ENCODE measurements around the gene GDPD5.

Gene GDPD5

GRCh38 chr11:75516140-75516539 is 9.6 kb downstream of the GDPD5 start:
- no peak overlapping the region for H3K4me3 ChIP-seq
- TF ChIP-seq Cebpa-rat (IDR thresholded peaks at IDR 0.05): no peak
- no peaks in the 10 kb centered on the region for H3K27me3 ChIP-seq
- H3K4me2 ChIP-seq: peak overlapping the region in 9 of 11 experiments; percentile 66 to 82 (median 78); a peak in 7 of 22 replicates
- H4K20me1 ChIP-seq: peaks cover 0 to 53% (median 7%) of the 10 kb centered on the region in 11 experiments; a peak in 9 of 22 replicates
- H3K9me3 ChIP-seq (replicated peaks in 1 of 11): peaks cover 0 to 13% (median 7%) of the 10 kb centered on the region in 11 experiments; a peak in 12 of 22 replicates
- H3K36me3 ChIP-seq: peaks cover 0 to 4% (median 0%) of the 10 kb centered on the region in 11 experiments; a peak in 5 of 22 replicates
- H3K4me1 ChIP-seq: peaks cover 29 to 61% (median 54%) of the 10 kb centered on the region in 10 experiments
- no peak overlapping the region for H3K9ac ChIP-seq
- 0 out of 22 replicates have a peak overlapping the region, but pooled peaks of 1 of the 11 experiments have one; percentile 18 for H3K27ac ChIP-seq

GRCh38 chr11:75514596-75514995 is 11.1 kb downstream of the GDPD5 start:
- no peak overlapping the region for H3K27ac ChIP-seq
- no peak for TF ChIP-seq Cebpa-rat (IDR thresholded peaks at IDR 0.05)
- H3K4me3 ChIP-seq: no peak overlapping the region
- H3K27me3 ChIP-seq: no peaks in the 10 kb centered on the region
- H4K20me1 ChIP-seq: peaks cover 0 to 37% (median 0%) of the 10 kb centered on the region in 11 experiments; a peak in 8 of 22 replicates
- H3K4me1 ChIP-seq: peaks cover 29 to 50% (median 46%) of the 10 kb centered on the region in 10 experiments
- no peak overlapping the region for H3K9ac ChIP-seq
- H3K9me3 ChIP-seq (replicated peaks in 1 of 11): peaks cover 0 to 13% (median 7%) of the 10 kb centered on the region in 11 experiments; a peak in 12 of 22 replicates
- H3K36me3 ChIP-seq: peaks cover 0 to 4% (median 0%) of the 10 kb centered on the region in 11 experiments; a peak in 5 of 22 replicates
- H3K4me2 ChIP-seq: peak overlapping the region; percentile 0 to 60 (median 33); a peak in 14 of 22 replicates

- Histone ChIP-seq H3K4me1 (peaks cover 30 to 53% (median 45%) of the 10 kb centered on the region in 10 experiments), H3K4me3 (no peak overlapping the region), H3K9me3 (replicated peaks in 1 of 11) (peaks cover 0 to 13% (median 7%) of the 10 kb centered on the region in 11 experiments; a peak in 12 of 22 replicates), H3K27ac (no peak overlapping the region), H4K20me1 (peaks cover 0 to 24% (median 0%) of the 10 kb centered on the region in 11 experiments; a peak in 5 of 22 replicates), H3K9ac (no peak overlapping the region), H3K27me3 (no peaks in the 10 kb centered on the region), H3K36me3 (peaks cover 0 to 4% (median 0%) of the 10 kb centered on the region in 11 experiments; a peak in 5 of 22 replicates), H3K4me2 (no peak overlapping the region)
- TF ChIP-seq Cebpa-rat (IDR thresholded peaks at IDR 0.05): no peak
Observed at GRCh38 chr11:75513250-75513649, 12.5 kb downstream of the GDPD5 start.

GRCh38 chr11:75510723-75511019 is 15.1 kb downstream of the GDPD5 start:
- peaks cover 19 to 46% (median 35%) of the 10 kb centered on the region in 10 experiments for H3K4me1 ChIP-seq
- H3K4me2 ChIP-seq: no peak overlapping the region
- H3K9me3 ChIP-seq (replicated peaks in 1 of 11): peaks cover 0 to 3% (median 0%) of the 10 kb centered on the region in 11 experiments; a peak in 1 of 22 replicates
- TF ChIP-seq Cebpa-rat (IDR thresholded peaks at IDR 0.05): no peak
- H3K27me3 ChIP-seq: no peaks in the 10 kb centered on the region
- H3K36me3 ChIP-seq: no peaks in the 10 kb centered on the region; a peak in 2 of 22 replicates
- H3K27ac ChIP-seq: no peak overlapping the region
- peaks cover 0 to 20% (median 0%) of the 10 kb centered on the region in 11 experiments; a peak in 2 of 22 replicates for H4K20me1 ChIP-seq
- H3K4me3 ChIP-seq: no peak overlapping the region
- H3K9ac ChIP-seq: no peak overlapping the region

GRCh38 chr11:75510004-75510722 is 15.6 kb downstream of the GDPD5 start:
- Histone ChIP-seq H3K4me3 (no peak overlapping the region), H3K9me3 (replicated peaks in 1 of 11) (no peaks in the 10 kb centered on the region), H3K4me1 (peaks cover 19 to 43% (median 32%) of the 10 kb centered on the region in 10 experiments), H3K4me2 (no peak overlapping the region), H3K27ac (no peak overlapping the region), H4K20me1 (peaks cover 0 to 20% (median 0%) of the 10 kb centered on the region in 11 experiments; a peak in 2 of 22 replicates), H3K36me3 (no peaks in the 10 kb centered on the region), H3K27me3 (no peaks in the 10 kb centered on the region), H3K9ac (no peak overlapping the region)
- no peak for TF ChIP-seq Cebpa-rat (IDR thresholded peaks at IDR 0.05)

GRCh38 chr11:75509020-75509720 is 16.6 kb downstream of the GDPD5 start:
- peaks cover 0 to 17% (median 0%) of the 10 kb centered on the region in 11 experiments; a peak in 2 of 22 replicates for H4K20me1 ChIP-seq
- H3K4me1 ChIP-seq: peaks cover 18 to 33% (median 22%) of the 10 kb centered on the region in 10 experiments
- peak overlapping the region in 3 of 11 experiments; percentile 18 to 33 (median 27); a peak in 1 of 22 replicates for H3K9ac ChIP-seq
- H3K27me3 ChIP-seq: no peaks in the 10 kb centered on the region
- H3K9me3 ChIP-seq (replicated peaks in 1 of 11): no peaks in the 10 kb centered on the region
- H3K27ac ChIP-seq: peak overlapping the region in 5 of 11 experiments; percentile 9 to 53 (median 21); a peak in 3 of 22 replicates
- H3K4me2 ChIP-seq: peak overlapping the region; percentile 46 to 81 (median 65)
- H3K36me3 ChIP-seq: no peaks in the 10 kb centered on the region
- H3K4me3 ChIP-seq: no peak overlapping the region
- TF ChIP-seq Cebpa-rat (IDR thresholded peaks at IDR 0.05): no peak

GRCh38 chr11:75508051-75508561 is 17.6 kb downstream of the GDPD5 start:
- no peak overlapping the region for H3K4me3 ChIP-seq
- no peak for TF ChIP-seq Cebpa-rat (IDR thresholded peaks at IDR 0.05)
- H3K9ac ChIP-seq: peak overlapping the region in 3 of 11 experiments; percentile 16 to 33 (median 22); a peak in 3 of 22 replicates
- no peaks in the 10 kb centered on the region for H3K36me3 ChIP-seq
- H3K27me3 ChIP-seq: no peaks in the 10 kb centered on the region
- H3K4me1 ChIP-seq: peaks cover 17 to 31% (median 22%) of the 10 kb centered on the region in 10 experiments
- H4K20me1 ChIP-seq: peaks cover 0 to 8% (median 0%) of the 10 kb centered on the region in 11 experiments; a peak in 2 of 22 replicates
- no peaks in the 10 kb centered on the region for H3K9me3 ChIP-seq (replicated peaks in 1 of 11)
- peak overlapping the region in 5 of 11 experiments; percentile 9 to 53 (median 21); a peak in 6 of 22 replicates for H3K27ac ChIP-seq
- H3K4me2 ChIP-seq: peak overlapping the region; percentile 46 to 81 (median 65)

GRCh38 chr11:75507571-75507970 is 18.2 kb downstream of the GDPD5 start:
- Histone ChIP-seq H3K4me3 (no peak overlapping the region), H3K27ac (peak overlapping the region in 5 of 11 experiments; percentile 9 to 53 (median 17); a peak in 7 of 22 replicates), H3K9me3 (replicated peaks in 1 of 11) (no peaks in the 10 kb centered on the region), H3K4me2 (peak overlapping the region in 8 of 11 experiments; percentile 46 to 81 (median 66); a peak in 11 of 22 replicates), H3K36me3 (no peaks in the 10 kb centered on the region), H3K27me3 (no peaks in the 10 kb centered on the region), H3K4me1 (peaks cover 17 to 31% (median 22%) of the 10 kb centered on the region in 10 experiments), H3K9ac (no peak overlapping the region), H4K20me1 (peaks cover 0 to 8% (median 0%) of the 10 kb centered on the region in 11 experiments; a peak in 2 of 22 replicates)
- no peak for TF ChIP-seq Cebpa-rat (IDR thresholded peaks at IDR 0.05)
